Measurements from ENCODE around the gene UNC13A.

Gene UNC13A

GRCh38 chr19:17682273-17682672 lies 5.9 kb downstream of the UNC13A start:
- peaks cover 36% of the 10 kb centered on the region for H3K27me3 ChIP-seq (ENCODE audit: insufficient read depth, poor library complexity, severe bottlenecking)
- H3K4me3 ChIP-seq (replicated peaks; ENCODE audit: insufficient read depth, low read length): no peak overlapping the region
- no peak for DNase-seq (ENCODE audit: low read depth in 1 of 2, low spot score in 1 of 2)
- TF ChIP-seq CTCF (IDR thresholded peaks at IDR 0.05; ENCODE audit: insufficient read depth, low read length): no peak
- no peak for TF ChIP-seq SPI1 (IDR thresholded peaks at IDR 0.05; ENCODE audit: borderline replicate concordance, low read depth)
- no peak for TF ChIP-seq POLR2AphosphoS5 (IDR thresholded peaks at IDR 0.05; ENCODE audit: low read depth)
- no peak for TF ChIP-seq REST (IDR thresholded peaks at IDR 0.05; ENCODE audit: insufficient replicate concordance, low read depth)
- TF ChIP-seq GABPA (IDR thresholded peaks at IDR 0.05; ENCODE audit: low read depth): no peak
- no peak overlapping the region for H3K27ac ChIP-seq (replicated peaks)

GRCh38 chr19:17681505-17682125 lies 6.5 kb downstream of the UNC13A start:
- no peak overlapping the region for H3K4me3 ChIP-seq (replicated peaks; ENCODE audit: insufficient read depth, low read length)
- peak in 1 of 2 experiments; percentile 53 for DNase-seq (ENCODE audit: low read depth in 1 of 2, low spot score in 1 of 2)
- H3K27me3 ChIP-seq (ENCODE audit: insufficient read depth, poor library complexity, severe bottlenecking): peaks cover 31% of the 10 kb centered on the region
- TF ChIP-seq POLR2AphosphoS5 (IDR thresholded peaks at IDR 0.05; ENCODE audit: low read depth) (no peak), REST (IDR thresholded peaks at IDR 0.05; ENCODE audit: insufficient replicate concordance, low read depth) (peak; percentile 99)
- no peak overlapping the region for H3K27ac ChIP-seq (replicated peaks)

GRCh38 chr19:17680230-17680722 lies 7.9 kb downstream of the UNC13A start:
- TF ChIP-seq POLR2AphosphoS5 (IDR thresholded peaks at IDR 0.05; ENCODE audit: low read depth) (no peak), REST (IDR thresholded peaks at IDR 0.05; ENCODE audit: insufficient replicate concordance, low read depth) (no peak)
- no peak overlapping the region for H3K27ac ChIP-seq (replicated peaks)
- peak in 1 of 2 experiments; percentile 58 for DNase-seq (ENCODE audit: low read depth in 1 of 2, low spot score in 1 of 2)
- H3K27me3 ChIP-seq (ENCODE audit: insufficient read depth, poor library complexity, severe bottlenecking): peaks cover 31% of the 10 kb centered on the region
- H3K4me3 ChIP-seq (replicated peaks; ENCODE audit: insufficient read depth, low read length): peak overlapping the region; percentile 20

- no peak overlapping the region for H3K27ac ChIP-seq (replicated peaks)
- H3K4me3 ChIP-seq (replicated peaks; ENCODE audit: insufficient read depth, low read length): peak overlapping the region; percentile 20
- no peak for TF ChIP-seq REST (IDR thresholded peaks at IDR 0.05; ENCODE audit: insufficient replicate concordance, low read depth)
- TF ChIP-seq SPI1 (IDR thresholded peaks at IDR 0.05; ENCODE audit: borderline replicate concordance, low read depth): no peak
- TF ChIP-seq CTCF (IDR thresholded peaks at IDR 0.05; ENCODE audit: insufficient read depth, low read length): no peak
- TF ChIP-seq POLR2AphosphoS5 (IDR thresholded peaks at IDR 0.05; ENCODE audit: low read depth): no peak
- no peak for DNase-seq (ENCODE audit: low read depth in 1 of 2, low spot score in 1 of 2)
- H3K27me3 ChIP-seq (ENCODE audit: insufficient read depth, poor library complexity, severe bottlenecking): peaks cover 31% of the 10 kb centered on the region
Measured at GRCh38 chr19:17679526-17680229, 8.5 kb downstream of the UNC13A start.

Measured in HL-60 (cell line).